DMS53 treated with DMSO at 0.1 percent for 48 hours (cell line): ENCODE data around the gene CASP12.
"Not testable (repeated sequence)": the region's sequence is repeated elsewhere in the genome, so short reads cannot be mapped to it uniquely, and the experiment has no call there.

Experiments
- DNase-seq: peaks from one replicate; lab custom pipeline; 2025; ENCODE audit not compliant: unreplicated experiment; lab: John Stamatoyannopoulos, UW

Gene CASP12

DNA sequence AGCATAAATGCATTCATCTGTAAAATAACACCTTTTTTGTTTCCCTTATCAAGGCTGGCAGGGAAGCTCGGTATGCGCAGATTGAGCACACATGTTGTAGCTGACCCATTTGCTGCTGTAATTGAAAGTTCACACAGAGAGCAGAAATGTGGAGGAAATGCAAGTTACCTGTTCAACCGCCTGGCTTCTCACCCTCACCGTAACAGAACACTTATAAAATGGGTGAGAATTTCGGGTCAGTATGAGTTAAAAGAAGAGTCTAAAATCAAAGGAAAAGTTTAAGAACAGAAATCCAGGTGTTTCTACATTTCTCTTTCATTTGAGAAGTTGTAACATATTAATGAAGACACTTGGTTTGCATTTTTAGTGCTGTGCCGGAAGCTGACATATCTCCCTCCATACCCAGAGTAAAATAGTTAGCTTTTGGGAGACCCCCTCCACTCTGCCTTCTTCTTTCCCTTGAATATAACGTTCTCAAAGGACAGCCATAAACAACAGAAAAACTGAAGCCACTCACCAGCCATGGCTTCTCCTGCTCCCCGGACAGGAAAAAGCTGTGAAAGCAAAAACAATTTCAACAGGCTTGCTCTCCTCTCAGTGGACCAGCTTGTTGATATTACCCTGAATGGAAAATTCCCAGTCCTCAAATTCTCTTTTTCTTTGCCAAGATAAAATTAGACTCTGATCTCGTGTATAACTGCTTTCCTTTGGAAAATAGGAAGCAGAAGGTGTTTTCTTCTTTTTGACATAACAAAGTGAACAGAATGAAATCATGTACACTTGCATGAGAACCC is at the start of gene CASP12:
CASP12 (minus strand) TSS at position 570 of the 794 bp plus-strand sequence.
- DNase-seq, result no peak

- peak; percentile 25 for DNase-seq
Measured at GRCh38 chr11:104946907-104947306, 48.6 kb upstream of the CASP12 start.

- no peak for DNase-seq
Measured at GRCh38 chr11:104944076-104944475, 45.8 kb upstream of the CASP12 start.

DNA sequence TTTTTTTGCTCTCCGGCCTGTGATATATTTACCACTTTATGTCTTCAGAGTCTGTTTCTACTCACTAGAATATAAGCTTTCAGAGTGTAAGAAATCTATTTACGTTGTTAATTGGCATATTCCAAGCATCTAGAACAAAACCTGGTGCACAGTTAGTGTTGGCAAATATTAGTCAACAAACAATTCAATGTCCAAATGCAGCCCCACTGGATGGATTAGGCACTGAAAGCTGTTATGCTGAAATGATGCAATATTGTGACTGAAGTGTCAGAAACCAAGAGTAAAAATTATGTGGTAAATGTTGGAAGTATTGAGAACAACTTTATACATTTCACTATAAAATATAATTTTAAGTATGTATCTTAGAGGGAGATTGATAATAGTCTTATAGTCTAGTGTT is 45.3 kb upstream of the CASP12 start:
- DNase-seq, result no peak

DNA sequence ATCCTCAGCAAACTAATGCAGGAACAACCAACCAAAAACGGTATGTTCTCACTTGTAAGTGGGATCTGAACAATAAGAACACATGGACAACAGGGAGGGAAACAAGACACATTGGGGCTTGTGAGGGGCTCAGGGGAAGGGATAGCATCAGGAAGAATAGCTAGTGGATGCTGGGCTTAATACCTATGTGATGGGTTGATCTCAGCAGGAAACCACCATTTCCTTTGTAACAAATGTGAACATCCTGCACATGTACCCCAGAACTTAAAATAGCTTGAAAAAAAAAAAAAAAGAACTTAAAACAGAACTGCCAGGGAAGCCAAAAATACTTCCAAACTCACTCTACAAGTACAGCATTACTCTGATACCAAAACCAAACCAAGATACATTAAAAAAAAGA is 36.3 kb upstream of the CASP12 start:
- no peak for DNase-seq

DNA sequence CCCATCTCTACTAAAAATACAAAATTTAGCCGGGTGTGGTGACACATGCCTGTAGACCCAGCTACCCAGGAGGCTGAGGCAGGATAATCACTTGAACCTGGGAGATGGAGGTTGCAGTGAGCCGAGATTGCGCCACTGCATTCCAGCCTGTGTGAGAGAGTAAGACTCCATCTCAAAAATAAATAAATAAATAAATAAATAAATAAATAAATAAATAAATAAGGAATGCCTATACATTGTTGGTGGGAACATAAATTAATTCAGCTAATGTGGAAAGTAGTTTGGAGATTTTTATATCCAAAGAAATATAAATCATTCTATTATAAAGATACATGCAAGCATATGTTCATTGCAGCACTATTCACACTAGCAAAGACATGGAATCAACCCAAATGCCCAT is 35.8 kb upstream of the CASP12 start:
- not testable (repeated sequence) for DNase-seq

DNA sequence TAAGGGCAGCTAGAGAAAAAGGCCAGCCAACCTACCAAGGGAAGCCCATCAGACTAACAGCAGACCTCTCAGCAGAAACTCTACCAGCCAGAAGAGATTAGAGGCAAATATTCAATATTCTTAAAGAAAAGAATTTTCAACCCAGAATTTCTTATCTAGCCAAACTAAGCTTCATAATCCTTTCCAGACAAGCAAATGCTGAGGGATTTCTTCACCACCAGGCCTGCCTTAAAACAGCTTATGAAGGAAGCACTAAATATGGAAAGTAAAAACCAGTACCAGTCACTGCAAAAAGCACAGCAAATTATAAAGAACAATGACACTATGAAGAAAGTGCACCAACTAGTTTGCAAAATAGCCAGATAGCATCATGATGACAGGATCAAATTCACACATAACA is 30.6 kb upstream of the CASP12 start:
- DNase-seq, result no peak

DNA sequence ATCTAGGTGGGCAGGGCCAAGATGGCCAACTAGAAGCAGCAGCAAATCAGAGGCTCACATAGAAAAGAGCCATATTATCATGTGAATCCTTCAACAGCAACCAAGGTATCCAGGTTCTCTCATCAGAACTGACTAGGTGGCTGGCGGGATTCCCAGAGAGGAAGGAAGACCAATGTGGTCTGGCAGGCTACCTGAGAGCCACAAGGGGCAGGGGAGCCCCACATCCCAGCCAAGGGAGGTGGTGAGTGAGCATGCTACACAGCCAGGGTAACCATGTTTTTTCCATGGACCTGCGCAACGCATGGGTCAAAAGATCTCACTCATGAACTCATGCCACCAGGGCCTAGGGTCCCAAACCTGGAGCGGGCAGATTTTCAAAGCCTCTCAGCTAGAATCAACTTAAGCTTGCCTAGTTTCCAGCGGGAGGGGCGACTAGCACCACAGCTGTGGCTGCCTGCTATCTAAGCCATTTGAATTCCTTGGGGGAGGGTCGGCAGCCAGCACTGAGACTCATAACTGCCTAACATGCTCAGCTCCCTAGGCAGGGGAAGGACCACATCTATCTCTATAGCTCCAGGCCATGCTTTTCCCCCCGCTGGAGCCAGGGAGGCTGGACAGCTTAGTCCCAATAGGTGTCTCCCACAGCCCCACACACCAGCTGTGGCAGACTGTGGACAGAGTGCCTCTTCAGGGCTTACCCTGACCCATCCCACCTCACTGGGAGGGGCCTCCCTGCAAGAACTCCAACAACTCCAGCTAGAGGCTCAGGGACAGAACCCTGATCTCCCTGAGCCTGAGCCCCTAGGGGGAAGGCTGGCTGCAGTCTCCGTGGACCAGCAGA is 28.7 kb upstream of the CASP12 start:
- no peak for DNase-seq

GRCh38 chr11:104925850-104926249 is 27.6 kb upstream of the CASP12 start:
- no peak for DNase-seq

DNA sequence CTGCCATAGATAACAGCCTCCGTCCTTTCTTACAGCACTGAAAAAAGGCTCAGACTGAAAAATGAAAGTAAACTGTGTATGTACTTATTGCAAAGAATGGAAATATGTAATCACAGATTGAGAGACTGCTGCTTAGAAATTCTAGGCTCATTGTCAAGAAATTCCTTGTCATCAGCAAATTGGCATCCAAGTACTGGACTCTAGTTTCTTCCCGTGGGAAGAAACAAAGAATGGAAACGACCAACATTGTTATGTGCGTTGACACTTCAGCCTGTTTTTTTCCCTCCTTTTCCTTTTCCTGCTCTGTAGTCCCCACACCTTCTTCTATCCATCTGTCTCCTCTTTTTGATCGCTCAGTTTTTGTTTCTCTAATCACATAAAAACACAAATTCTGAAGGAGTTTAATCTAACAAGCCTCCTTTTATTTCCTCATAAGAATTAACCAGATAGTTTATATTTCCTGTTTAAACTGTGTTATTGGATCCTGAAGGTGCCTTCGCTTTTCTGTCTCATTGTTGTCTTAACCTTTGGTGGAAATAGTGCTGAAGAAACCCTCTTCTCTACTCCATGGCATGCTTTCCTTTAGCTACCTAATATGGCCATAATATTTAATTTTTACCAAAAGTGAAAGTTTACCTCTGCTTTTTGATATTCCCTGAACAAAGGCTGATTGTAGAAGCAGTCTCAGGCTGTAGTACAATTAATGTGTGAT is 20.0 kb upstream of the CASP12 start:
- peak; percentile 13 for DNase-seq

DNA sequence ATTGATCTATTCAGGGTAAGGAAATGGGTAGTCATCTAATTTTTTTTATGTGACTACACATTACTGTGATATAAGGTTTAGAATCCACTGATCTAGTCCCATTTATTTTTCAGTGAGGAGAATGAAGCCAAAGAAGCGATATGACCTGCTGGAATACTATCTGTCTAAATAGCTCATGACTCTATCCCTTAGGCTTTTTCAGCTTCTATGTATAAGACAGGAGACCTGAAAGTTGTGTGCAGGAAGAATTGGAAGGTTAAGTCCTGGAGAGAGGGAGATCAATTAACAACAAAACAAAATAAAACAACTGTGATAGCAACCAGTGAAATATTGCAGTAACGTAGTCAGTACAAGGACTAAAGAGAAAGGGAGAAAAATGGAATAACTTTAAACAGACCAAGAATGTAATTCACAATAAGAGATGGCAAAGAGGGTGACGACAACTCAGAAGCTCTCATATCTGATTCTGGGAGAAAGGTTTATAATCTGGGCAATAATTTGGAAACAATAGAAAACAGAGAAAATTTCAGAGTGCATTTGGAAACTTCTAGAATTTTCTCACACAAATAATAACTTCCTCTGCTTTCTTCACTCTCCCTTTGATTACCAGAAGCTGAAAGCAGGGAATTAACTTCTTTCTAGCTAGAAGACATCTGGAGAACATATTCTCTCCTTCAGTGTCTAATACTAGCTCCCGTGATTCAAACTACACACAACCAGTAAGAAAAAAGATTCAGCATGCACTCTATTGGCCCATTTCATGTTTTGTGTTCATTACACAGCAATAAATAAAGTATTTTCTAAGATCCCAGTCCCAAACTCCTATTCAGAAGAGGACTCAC is 19.2 kb upstream of the CASP12 start:
- no peak for DNase-seq

GRCh38 chr11:104916442-104916841 is 18.2 kb upstream of the CASP12 start:
- DNase-seq, result no peak

DNA sequence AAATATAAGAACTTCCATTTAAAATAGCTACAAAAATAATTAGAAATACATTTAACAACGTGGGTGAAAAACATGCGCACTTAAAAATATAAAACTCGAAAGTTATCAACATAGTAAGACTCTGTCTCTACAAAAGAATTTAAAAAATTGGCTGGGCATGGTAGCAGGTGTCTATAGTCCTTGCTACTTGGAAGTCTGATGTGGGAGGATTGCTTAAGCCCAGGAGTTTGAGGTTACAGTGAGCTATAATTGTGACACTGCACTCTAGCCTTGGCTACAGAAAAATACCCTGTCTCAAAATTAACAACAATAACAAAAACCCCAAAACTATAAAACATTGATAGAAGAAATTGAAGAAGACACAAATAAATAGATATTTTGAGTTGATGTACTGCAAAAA is 13.8 kb upstream of the CASP12 start:
- DNase-seq, result no peak

GRCh38 chr11:104908186-104908531 is 9.9 kb upstream of the CASP12 start:
- no peak for DNase-seq

DNA sequence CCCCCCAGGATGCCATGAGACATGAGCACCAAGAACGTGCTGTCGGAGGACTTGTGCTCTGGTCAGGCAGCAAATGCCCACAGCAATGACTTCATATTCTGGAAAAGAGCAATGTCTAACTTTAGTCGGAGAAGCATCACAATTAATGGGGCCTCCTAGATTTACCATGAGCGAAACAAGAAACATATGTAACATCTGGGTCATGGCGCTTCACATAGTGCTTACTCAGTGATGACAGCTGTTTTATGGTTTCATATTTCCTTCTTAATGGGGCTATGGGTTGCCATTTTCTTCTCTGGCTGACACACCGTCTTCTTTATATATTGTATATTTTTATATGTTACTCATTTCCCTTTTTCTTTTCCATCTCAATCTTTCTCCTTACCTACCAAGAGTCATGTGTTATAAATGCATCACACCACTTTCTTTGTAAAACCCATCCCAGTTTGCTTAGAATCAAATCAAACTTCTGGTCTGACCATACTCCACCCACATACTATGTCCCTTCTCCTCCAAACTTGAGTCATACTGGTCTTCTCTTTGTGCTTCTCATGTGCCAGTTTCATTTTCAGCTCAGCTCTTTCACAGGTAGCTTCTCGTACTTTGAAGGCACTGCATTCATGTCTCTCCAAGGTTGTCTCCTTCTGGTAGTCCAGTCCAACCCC is 9.4 kb upstream of the CASP12 start:
- DNase-seq, result no peak

DNA sequence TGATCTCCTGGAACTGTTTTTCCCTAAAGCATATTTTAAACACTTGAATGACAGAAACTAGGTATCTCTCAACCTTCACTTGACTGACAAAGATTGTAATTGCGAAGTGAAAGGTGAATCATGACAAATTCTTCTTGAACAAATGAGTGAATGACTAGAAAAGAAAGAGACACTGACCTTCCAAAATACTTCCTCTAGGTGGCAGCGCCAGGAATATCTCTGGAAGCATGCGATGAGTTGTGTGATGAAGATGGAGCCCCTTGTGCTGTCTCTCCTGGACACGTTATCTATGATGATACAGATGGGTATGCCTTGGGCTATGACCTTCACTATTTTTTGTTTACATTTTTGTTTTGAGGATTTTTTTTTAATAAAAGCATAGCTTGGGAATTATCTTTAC is 7.0 kb upstream of the CASP12 start:
- DNase-seq, result no peak

GRCh38 chr11:104899226-104899625 is 966 bp upstream of the CASP12 start:
- DNase-seq, result no peak

DNA sequence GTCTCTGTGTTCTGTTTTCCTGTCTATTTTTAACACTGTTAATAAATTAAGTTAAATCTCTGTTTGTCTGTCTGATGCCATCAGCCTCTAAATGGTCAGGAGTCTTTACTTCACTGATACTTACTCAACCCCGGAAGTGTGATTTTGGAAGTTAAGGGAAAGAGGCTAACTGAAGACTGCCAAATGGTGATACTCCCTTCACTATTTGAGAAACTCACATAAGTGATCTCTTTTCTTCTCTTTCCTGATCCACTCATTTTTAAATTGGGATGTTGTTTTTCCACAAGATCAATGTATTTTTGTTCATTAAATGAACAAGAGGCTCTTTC is 389 bp upstream of the CASP12 start:
- no peak for DNase-seq

GRCh38 chr11:104895634-104896033 is 2.6 kb downstream of the CASP12 start:
- no peak for DNase-seq

DNA sequence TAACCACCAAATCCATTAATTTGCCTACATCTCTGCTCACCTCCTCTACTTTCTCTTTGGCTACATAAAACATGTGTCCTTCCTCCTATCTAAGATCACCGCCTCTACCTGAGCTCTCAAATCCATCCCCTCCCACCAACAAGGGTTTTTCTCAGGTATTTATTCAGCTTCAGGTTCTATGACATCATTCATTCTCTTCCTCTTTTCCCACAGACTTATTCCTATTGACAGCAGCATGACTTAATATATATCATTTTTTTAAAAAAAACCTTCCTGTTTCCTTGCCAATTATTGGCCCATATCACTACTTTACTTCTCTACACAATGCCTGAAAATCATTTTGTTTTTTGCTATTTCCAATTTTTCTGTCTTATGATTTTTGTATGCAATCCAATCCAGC is 4.4 kb downstream of the CASP12 start:
- no peak for DNase-seq
